Epithelial cell of esophagus (primary cell): ENCODE measurements around the gene MED15.

Experiments
- DNase-seq: peaks from one replicate; pipeline ENCODE4 v3.0.0; 2010; ENCODE audit warnings: low read depth
- H3K4me3 ChIP-seq: 2 replicates; pipeline ENCODE4 v1.5.1; 2011; ENCODE audit warnings: mild to moderate bottlenecking, low read length, control low read depth
- CTCF ChIP-seq: IDR thresholded peaks from 2 replicates; pipeline ENCODE4 v1.5.1; 2011; ENCODE audit warnings: low read depth, mild to moderate bottlenecking, low read length, control low read depth, inconsistent platforms; ENCODE audit not compliant: insufficient read depth; ENCODE audit errors: missing control alignments

MED15 gene

GRCh38 chr22:20520093-20520511, 12.7 kb downstream of the MED15 start:
- DNase-seq: peak; percentile 37
- TF ChIP-seq CTCF: no peak
- H3K4me3 ChIP-seq: no peak overlapping the region

GRCh38 chr22:20522134-20523004, 15.0 kb downstream of the MED15 start:
- no peak for TF ChIP-seq CTCF
- no peak for DNase-seq
- no peak overlapping the region for H3K4me3 ChIP-seq

- no peak for DNase-seq
Observed at GRCh38 chr22:20523086-20523983, 15.9 kb downstream of the MED15 start.

GRCh38 chr22:20524004-20524481, 16.6 kb downstream of the MED15 start:
- DNase-seq: peak; percentile 39
- TF ChIP-seq CTCF: no peak
- no peak overlapping the region for H3K4me3 ChIP-seq

More at GRCh38 chr22:20523086-20523983, 15.9 kb downstream of the MED15 start:
- H3K4me3 ChIP-seq: no peak overlapping the region
- TF ChIP-seq CTCF: no peak

GRCh38 chr22:20525048-20525447, 17.6 kb downstream of the MED15 start:
- no peak for DNase-seq
- no peak for TF ChIP-seq CTCF
- H3K4me3 ChIP-seq: no peak overlapping the region

GRCh38 chr22:20526305-20526627, 18.9 kb downstream of the MED15 start:
- TF ChIP-seq CTCF: no peak
- no peak overlapping the region for H3K4me3 ChIP-seq
- DNase-seq: no peak
